IPS-NIHi7 (cell line): Measurements from ENCODE around the gene VPS13A.

Experiments
- DNase-seq: peaks from one replicate; pipeline ENCODE4 v3.0.0; 2012; ENCODE audit warnings: mixed read lengths; ENCODE audit errors: extremely low spot score

VPS13A gene

DNA sequence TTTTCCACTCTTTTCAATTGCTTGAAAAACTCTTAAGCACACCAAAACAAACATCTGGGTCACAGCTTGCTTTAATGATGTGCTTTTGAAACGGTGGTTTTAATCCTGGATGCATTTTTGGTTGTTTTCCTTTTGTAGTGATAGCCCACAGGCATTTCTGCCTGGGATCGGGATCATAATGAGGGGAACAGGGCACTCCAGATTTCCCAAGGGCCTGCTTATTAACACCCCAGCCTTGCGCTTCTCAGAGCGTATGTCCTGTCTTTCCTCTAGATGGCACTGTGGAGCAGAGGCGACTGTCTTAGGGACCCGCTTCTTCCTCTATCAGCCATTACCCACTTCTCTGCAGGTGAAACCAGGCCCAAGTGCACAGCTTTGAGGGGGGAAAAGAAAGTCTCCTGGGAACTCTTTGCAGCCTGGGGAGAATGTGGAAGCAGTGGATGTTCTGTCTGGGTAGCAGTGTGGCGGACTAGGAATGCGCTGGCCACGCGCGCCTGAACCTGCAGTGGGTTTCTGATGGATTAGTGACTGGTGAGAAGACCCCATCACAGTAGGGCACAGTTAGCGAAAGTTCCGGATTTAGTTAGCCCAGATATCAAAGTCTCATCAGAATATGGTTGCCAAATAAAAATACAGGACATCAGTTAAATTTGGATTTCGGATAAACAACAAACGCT, 280.7 kb downstream of the VPS13A start:
- DNase-seq, result peak; percentile 85

DNA sequence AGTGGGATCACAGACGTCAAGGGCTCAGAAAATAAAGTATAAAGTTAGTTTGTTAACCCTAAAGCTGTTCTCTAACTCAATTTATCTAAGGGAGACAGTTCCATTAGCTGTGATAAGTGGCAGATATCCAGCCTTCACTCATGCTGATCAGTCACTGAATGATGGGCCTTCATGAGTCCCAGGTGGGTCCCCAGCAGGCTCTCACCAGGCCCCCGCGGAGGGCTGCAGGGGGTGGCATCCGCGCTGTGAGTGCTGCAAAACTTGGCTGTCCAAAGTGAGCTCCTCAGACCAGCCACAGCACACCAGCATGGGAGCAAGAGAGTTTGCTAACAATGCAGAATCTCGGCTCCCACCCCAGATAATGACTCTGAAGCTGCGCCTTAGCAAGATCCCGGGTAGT, 283.6 kb downstream of the VPS13A start:
- no peak for DNase-seq

GRCh38 chr9:77462066-77462465, 284.7 kb downstream of the VPS13A start:
- no peak for DNase-seq

- DNase-seq, result no peak
Observed at GRCh38 chr9:77463151-77463550, 285.8 kb downstream of the VPS13A start.

GRCh38 chr9:77464661-77465060, 287.3 kb downstream of the VPS13A start:
- DNase-seq, result no peak

GRCh38 chr9:77469515-77470231, 292.3 kb downstream of the VPS13A start:
- no peak for DNase-seq
